PFSK-1 (cell line): ENCODE measurements around the gene PPM1D.

Experiments used
- FOXP2 ChIP-seq: optimal IDR thresholded peaks from 2 replicates; pipeline ENCODE3; 2011; ENCODE audit warnings: borderline replicate concordance, control low read depth, inconsistent platforms; ENCODE audit not compliant: insufficient read depth; ENCODE audit errors: extremely low read length, extremely low read depth
- POLR2AphosphoS5 ChIP-seq: IDR thresholded peaks from 2 replicates; pipeline ENCODE4 v1.6.1; 2012; ENCODE audit warnings: low read depth, mild to moderate bottlenecking, control low read depth, low read length, moderate library complexity
- REST ChIP-seq, 2 experiments: IDR thresholded peaks; 2 replicates each; pipeline versions ENCODE4 v1.6.1 to v1.8.0; 2011 to 2012; ENCODE audit warnings: low read depth in 2 of 2, low read length in 2 of 2, control low read depth in 1 of 2, inconsistent platforms in 1 of 2, mild to moderate bottlenecking in 1 of 2, moderate library complexity in 1 of 2; ENCODE audit not compliant: insufficient read depth in 1 of 2
- SIN3A ChIP-seq: IDR thresholded peaks from 2 replicates; pipeline ENCODE4 v1.6.1; 2012; ENCODE audit warnings: mild to moderate bottlenecking, low read length, moderate library complexity, borderline replicate concordance; ENCODE audit not compliant: insufficient read depth
- TAF1 ChIP-seq: IDR thresholded peaks from 2 replicates; pipeline ENCODE4 v1.6.1; 2012; ENCODE audit warnings: low read length, control low read depth, borderline replicate concordance; ENCODE audit not compliant: insufficient read depth

PPM1D gene

GRCh38 chr17:60627124-60627523 lies 27.1 kb downstream of the PPM1D start:
- no peak for TF ChIP-seq FOXP2
- no peak for TF ChIP-seq TAF1
- no peak for TF ChIP-seq POLR2AphosphoS5

- TF ChIP-seq FOXP2: no peak
- TF ChIP-seq POLR2AphosphoS5: no peak
- TF ChIP-seq REST (IDR thresholded peaks at IDR 0.05; ENCODE audit: insufficient read depth in 1 of 2, low read depth in 2 of 2, low read length in 2 of 2): no peak
- no peak for TF ChIP-seq TAF1
Observed at GRCh38 chr17:60628252-60628889, 28.4 kb downstream of the PPM1D start.

- TF ChIP-seq FOXP2: no peak
- TF ChIP-seq REST (IDR thresholded peaks at IDR 0.05; ENCODE audit: insufficient read depth in 1 of 2, low read depth in 2 of 2, low read length in 2 of 2): no peak
- TF ChIP-seq TAF1: no peak
- TF ChIP-seq SIN3A: no peak
- TF ChIP-seq POLR2AphosphoS5: no peak
Observed at GRCh38 chr17:60629120-60629519, 29.1 kb downstream of the PPM1D start.

GRCh38 chr17:60630352-60630751 lies 30.4 kb downstream of the PPM1D start:
- no peak for TF ChIP-seq REST (IDR thresholded peaks at IDR 0.05; ENCODE audit: insufficient read depth in 1 of 2, low read depth in 2 of 2, low read length in 2 of 2)
- TF ChIP-seq SIN3A: no peak
- TF ChIP-seq POLR2AphosphoS5: no peak
- TF ChIP-seq FOXP2: no peak

- TF ChIP-seq FOXP2 (no peak), REST (IDR thresholded peaks at IDR 0.05; ENCODE audit: insufficient read depth in 1 of 2, low read depth in 2 of 2, low read length in 2 of 2) (no peak), POLR2AphosphoS5 (no peak)
Observed at GRCh38 chr17:60631119-60631518, 31.1 kb downstream of the PPM1D start.
